Thyroid gland (tissue), 4 donors: ENCODE measurements around the gene ADRA2B. TPM values are rescaled to one million over a fixed set of nuclear protein-coding genes. Genes with fewer than 3 reads are reported as not detected.

Experiments
- DNase-seq, 2 donors: peaks; one replicate each; pipeline ENCODE4 v3.0.0-alpha.2; 2019
- H3K27ac ChIP-seq, 3 donors: fragments of 200-600 bp; sonication (generic); 1 replicate in 2 of 3; 2 replicates in 1 of 3; pipeline ENCODE4 v1.5.1; 2016 to 2019; ENCODE audit warnings: mild to moderate bottlenecking in 1 of 3, moderate library complexity in 1 of 3
- H3K27me3 ChIP-seq: fragments of 200-600 bp; sonication (generic); one replicate; pipeline ENCODE4 v1.5.1; 2019
- H3K36me3 ChIP-seq, 2 donors: fragments of 200-600 bp; sonication (generic); one replicate each; pipeline ENCODE4 v1.5.1; 2016 to 2019
- H3K4me1 ChIP-seq, 2 donors: fragments of 200-600 bp; sonication (generic); one replicate each; pipeline ENCODE4 v1.5.1; 2017 to 2019
- H3K4me3 ChIP-seq, 3 donors: fragments of 200-600 bp; sonication (generic); replicated peaks in 1 of 3; 1 replicate in 2 of 3; 2 replicates in 1 of 3; pipeline ENCODE4 v1.5.1; 2016; ENCODE audit warnings: mild to moderate bottlenecking in 1 of 3
- H3K9me3 ChIP-seq: fragments of 200-600 bp; sonication (generic); one replicate; pipeline ENCODE4 v1.5.1; 2017
- POLR2A ChIP-seq, 2 donors: fragments of 450-650 bp; IDR thresholded peaks; one replicate each; pipeline ENCODE4 v1.6.1; 2017; ENCODE audit warnings: antibody characterized with exemption in 2 of 2, mild to moderate bottlenecking in 2 of 2, moderate library complexity in 1 of 2
- whole genome bisulfite sequencing, 2 donors: methylation state at CpG; one replicate each; pipeline ENCODE4 v1.1.5; 2017; 5-methylcytosine and 5-hydroxymethylcytosine counted together
- intact Hi-C: fragments of 100-400 bp; cut with DNase I; formaldehyde crosslinking; loops from one replicate; pipeline ENCODE4 v1.15.1; 2023
- total RNA-seq, 4 donors: library from RNA; depleted of rRNA; stranded (reverse); fragments of >200 nt; gene quantifications; one replicate each; pipeline ENCODE4 v1.2.3, GENCODE V29; 2016
- TF ChIP-seq, protein P1 (sequence below), 6 experiments: fragments of 200-600 bp in 3 of 6; fragments of 450-650 bp in 3 of 6; sonication (generic) in 3 of 6; IDR thresholded peaks; one replicate each; pipeline ENCODE4 v1.5.1; 2016 to 2019; ENCODE audit warnings: antibody characterized with exemption in 6 of 6, mild to moderate bottlenecking in 2 of 6, inconsistent platforms in 1 of 6, moderate library complexity in 1 of 6

Gene ADRA2B
- total RNA-seq, 4 donors from 2014 or later: 0.13 to 2.1 (median 1.0) TPM

DNA sequence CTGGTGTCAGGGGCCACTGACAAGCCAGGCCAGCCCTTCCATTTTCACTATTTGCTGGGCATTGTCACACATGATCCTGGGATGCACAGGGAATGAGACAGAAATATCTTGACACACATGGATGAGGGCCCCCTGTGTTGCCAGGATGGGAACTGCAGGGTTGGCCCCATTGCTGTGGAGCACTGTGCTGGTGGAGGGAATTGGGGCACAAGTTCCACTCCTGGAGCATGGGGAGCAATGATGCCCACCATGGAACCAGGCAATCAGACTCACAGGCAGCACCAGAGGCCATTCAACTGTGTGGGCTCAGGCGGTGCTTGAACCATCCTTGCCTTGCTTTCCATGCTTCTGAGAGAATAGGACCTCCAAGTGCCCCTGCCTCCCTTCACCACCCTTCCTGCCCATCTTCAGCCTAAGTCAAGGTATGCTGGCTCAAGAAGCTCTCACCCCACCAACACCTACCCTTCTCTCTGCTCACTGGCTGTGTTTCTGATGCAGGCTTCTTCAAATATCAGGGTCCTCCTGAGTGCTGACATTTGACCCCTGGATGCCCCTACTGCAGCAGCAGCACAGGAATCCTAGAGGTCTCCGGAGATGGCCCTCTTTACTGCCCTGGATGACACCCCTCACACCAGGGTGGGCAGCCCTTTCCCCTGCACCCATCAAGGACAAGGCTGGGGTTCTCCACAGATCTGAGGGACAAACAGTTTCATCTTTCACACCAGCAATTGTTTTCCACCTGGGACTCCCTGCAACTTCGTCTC is 11.0 kb downstream of the ADRA2B start:
- Histone ChIP-seq H3K4me1 (peaks cover 0 to 19% of the 10 kb centered on the region in 2 donors), H3K9me3 (no peaks in the 10 kb centered on the region), H3K27ac (no peak overlapping the region), H3K4me3 (no peak overlapping the region), H3K36me3 (no peaks in the 10 kb centered on the region), H3K27me3 (no peaks in the 10 kb centered on the region)
- WGBS, 2 donors: 94 to 100% methylated on average over 3 of the region's 3 CpGs
- no peak for DNase-seq
- TF ChIP-seq, protein P1, sequence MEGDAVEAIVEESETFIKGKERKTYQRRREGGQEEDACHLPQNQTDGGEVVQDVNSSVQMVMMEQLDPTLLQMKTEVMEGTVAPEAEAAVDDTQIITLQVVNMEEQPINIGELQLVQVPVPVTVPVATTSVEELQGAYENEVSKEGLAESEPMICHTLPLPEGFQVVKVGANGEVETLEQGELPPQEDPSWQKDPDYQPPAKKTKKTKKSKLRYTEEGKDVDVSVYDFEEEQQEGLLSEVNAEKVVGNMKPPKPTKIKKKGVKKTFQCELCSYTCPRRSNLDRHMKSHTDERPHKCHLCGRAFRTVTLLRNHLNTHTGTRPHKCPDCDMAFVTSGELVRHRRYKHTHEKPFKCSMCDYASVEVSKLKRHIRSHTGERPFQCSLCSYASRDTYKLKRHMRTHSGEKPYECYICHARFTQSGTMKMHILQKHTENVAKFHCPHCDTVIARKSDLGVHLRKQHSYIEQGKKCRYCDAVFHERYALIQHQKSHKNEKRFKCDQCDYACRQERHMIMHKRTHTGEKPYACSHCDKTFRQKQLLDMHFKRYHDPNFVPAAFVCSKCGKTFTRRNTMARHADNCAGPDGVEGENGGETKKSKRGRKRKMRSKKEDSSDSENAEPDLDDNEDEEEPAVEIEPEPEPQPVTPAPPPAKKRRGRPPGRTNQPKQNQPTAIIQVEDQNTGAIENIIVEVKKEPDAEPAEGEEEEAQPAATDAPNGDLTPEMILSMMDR (IDR thresholded peaks at IDR 0.05): no peak
- no peak for TF ChIP-seq POLR2A (IDR thresholded peaks at IDR 0.05)
- intact Hi-C loops: no loop called here

DNA sequence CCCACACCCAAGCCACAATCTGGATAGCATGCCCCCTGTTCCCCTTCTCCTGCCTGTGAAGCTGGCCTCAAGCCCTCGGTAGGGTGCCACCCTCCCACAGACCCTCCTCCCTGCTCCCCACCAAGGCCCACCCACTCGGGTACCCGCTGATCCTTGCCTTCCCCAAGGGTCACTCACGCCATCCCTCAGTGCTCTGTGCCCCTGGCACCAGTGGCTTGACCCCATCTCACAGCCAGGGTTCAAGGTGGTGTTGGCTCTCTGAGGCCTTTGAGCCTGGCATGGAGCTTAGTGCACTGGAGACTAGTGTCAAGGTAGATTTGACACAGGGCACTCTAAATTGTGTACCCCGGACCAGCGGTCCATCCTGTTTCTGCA is 11.9 kb downstream of the ADRA2B start:
- WGBS, 2 donors: 92 to 94% methylated on average over 6 of the region's 6 CpGs
- Histone ChIP-seq H3K9me3 (no peaks in the 10 kb centered on the region), H3K4me1 (peaks cover 0 to 19% of the 10 kb centered on the region in 2 donors), H3K27ac (no peak overlapping the region), H3K27me3 (no peaks in the 10 kb centered on the region), H3K4me3 (no peak overlapping the region), H3K36me3 (no peaks in the 10 kb centered on the region)
- TF ChIP-seq POLR2A (IDR thresholded peaks at IDR 0.05): no peak
- TF ChIP-seq, protein P1 (IDR thresholded peaks at IDR 0.05): no peak
- intact Hi-C loops: no loop called here
- no peak for DNase-seq

DNA sequence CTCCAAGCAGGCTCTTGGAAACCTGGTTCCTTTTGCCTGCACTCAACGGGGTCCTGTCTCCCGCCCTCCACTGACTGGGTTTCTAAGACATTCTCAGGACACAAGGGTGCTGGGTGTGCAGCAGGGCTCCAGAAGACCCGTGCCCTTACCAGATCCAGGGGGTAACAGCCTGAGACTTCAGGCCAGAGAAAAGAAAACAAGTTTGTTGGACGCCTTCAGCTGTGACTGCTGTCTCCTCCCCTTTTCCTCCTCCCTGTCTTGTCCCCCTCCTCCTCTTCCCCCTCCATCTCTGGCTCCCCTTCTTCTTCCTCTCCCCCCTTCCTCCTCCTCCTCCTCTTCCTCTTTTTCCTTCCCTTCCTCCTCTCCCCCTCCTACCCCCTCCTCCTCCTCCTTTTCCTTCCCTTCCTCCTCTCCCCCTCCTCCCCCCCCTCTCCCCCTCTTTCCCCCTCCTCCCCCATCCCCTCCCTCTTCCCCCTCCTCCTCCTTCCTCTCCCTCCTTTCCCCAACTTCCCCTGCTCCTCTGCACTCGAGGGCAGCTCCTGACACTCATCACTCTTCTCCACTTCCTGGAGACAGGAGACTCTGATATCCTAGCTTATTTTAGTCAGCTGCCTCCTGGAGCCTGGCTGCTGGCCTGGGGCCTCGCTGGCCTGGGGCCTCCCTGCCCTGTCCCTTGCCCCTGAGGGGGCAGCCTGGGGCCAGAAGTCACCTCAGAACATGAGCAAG is 12.4 kb downstream of the ADRA2B start:
- H3K9me3 ChIP-seq: no peaks in the 10 kb centered on the region
- intact Hi-C loops: no loop called here
- 18 to 22% methylated on average over 6 of the region's 6 CpGs for WGBS, 2 donors
- no peak for DNase-seq
- no peaks in the 10 kb centered on the region for H3K36me3 ChIP-seq
- H3K27me3 ChIP-seq: no peaks in the 10 kb centered on the region
- H3K27ac ChIP-seq: no peak overlapping the region
- TF ChIP-seq POLR2A (IDR thresholded peaks at IDR 0.05): no peak
- peaks cover 0 to 13% of the 10 kb centered on the region in 2 donors for H3K4me1 ChIP-seq
- no peak overlapping the region for H3K4me3 ChIP-seq

DNA sequence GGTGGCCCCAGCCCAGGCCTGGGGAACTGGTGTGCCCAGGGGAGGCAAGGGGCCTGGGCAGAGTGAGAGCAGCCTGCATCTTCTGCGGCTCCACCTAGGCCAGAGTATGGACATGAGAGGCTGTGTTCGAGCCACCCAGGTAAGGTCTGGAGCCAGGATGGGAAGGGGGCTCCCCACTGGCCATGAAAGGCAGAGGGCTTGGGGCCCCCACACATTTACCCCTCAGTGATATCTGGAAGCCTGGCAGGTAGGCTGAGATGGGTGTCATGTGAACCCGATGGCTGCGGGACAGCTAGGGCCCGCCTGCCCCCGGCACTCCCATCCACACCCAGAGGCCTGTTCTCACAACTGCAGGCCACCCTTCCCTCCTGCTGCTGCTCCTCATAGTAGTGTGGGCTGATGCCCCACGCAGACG is 13.2 kb downstream of the ADRA2B start:
- H3K4me3 ChIP-seq: no peak overlapping the region
- TF ChIP-seq, protein P1 (IDR thresholded peaks at IDR 0.05): no peak
- TF ChIP-seq POLR2A (IDR thresholded peaks at IDR 0.05): no peak
- H3K4me1 ChIP-seq: peaks cover 0 to 9% of the 10 kb centered on the region in 2 donors
- 73 to 75% methylated on average over 7 to 8 of the region's 8 CpGs for WGBS, 2 donors
- no peaks in the 10 kb centered on the region for H3K36me3 ChIP-seq
- intact Hi-C loops: no loop called here
- H3K9me3 ChIP-seq: no peaks in the 10 kb centered on the region
- no peaks in the 10 kb centered on the region for H3K27me3 ChIP-seq
- DNase-seq: peak in 1 of 2 donors; percentile 1
- H3K27ac ChIP-seq: no peak overlapping the region

DNA sequence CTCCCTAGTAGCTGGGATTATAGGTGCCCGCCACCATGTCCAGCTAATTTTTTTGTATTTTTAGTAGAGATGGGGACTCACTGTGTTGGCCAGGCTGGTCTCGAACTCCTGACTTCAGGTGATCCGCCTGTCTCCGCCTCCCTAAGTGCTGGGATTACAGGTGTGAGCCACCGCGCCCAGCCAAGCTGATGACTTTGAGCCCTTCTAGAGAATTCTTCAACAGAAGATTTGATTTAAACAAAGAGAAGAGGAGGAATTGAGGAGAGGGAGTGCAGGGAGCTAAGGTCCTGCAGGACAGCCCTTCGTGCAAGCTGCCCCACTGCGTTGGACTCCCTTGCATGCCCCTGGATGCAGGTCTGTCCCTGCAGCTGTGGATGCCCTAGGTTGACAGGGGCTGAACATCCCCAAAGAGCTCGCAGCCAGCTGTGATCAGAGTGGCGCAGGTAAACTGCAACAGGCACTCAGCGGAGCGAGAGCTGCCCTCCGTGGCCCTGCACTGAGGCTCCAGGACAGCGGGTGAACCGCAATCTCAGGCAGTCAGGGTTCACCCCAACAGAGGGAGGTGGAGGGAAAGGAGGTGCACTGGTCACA is 13.7 kb downstream of the ADRA2B start:
- intact Hi-C loops: no loop called here
- TF ChIP-seq, protein P1 (IDR thresholded peaks at IDR 0.05): no peak
- TF ChIP-seq POLR2A (IDR thresholded peaks at IDR 0.05): no peak
- peak in 1 of 2 donors; percentile 1 for DNase-seq
- Histone ChIP-seq H3K4me3 (no peak overlapping the region), H3K27me3 (no peaks in the 10 kb centered on the region), H3K9me3 (no peaks in the 10 kb centered on the region), H3K36me3 (no peaks in the 10 kb centered on the region), H3K27ac (no peak overlapping the region), H3K4me1 (peaks cover 0 to 9% of the 10 kb centered on the region in 2 donors)
- 94 to 98% methylated on average over 11 to 15 of the region's 15 CpGs for WGBS, 2 donors
